Mucosa of rectum (tissue), 2 donors: ENCODE measurements around the gene NUP62.
"Not testable (repeated sequence)": the region's sequence is repeated elsewhere in the genome, so short reads cannot be mapped to it uniquely, and the experiment has no call there.

ENCODE experiments used
- H3K27ac ChIP-seq, 2 donors: one replicate each; pipeline ENCODE4 v1.7.0; 2013; ENCODE audit warnings: inconsistent platforms in 2 of 2, low read depth in 2 of 2, low read length in 2 of 2
- H3K27me3 ChIP-seq, 2 donors: one replicate each; pipeline ENCODE4 v1.7.0; 2013; ENCODE audit warnings: low read length in 2 of 2; ENCODE audit not compliant: control insufficient read depth in 2 of 2, insufficient read depth in 2 of 2
- H3K36me3 ChIP-seq, 2 donors: one replicate each; pipeline ENCODE4 v1.7.0; 2013; ENCODE audit warnings: low read length in 2 of 2; ENCODE audit not compliant: control insufficient read depth in 2 of 2, insufficient read depth in 2 of 2
- H3K4me1 ChIP-seq, 2 donors: one replicate each; pipeline ENCODE4 v1.7.0; 2013; ENCODE audit warnings: low read length in 2 of 2, mild to moderate bottlenecking in 1 of 2; ENCODE audit not compliant: control insufficient read depth in 2 of 2, insufficient read depth in 2 of 2
- H3K4me3 ChIP-seq, 2 donors: one replicate each; pipeline ENCODE4 v1.7.0; 2013; ENCODE audit warnings: low read length in 2 of 2
- H3K9ac ChIP-seq, 2 donors: one replicate each; pipeline ENCODE4 v1.7.0; 2013; ENCODE audit warnings: low read length in 2 of 2, low read depth in 1 of 2, mild to moderate bottlenecking in 1 of 2
- H3K9me3 ChIP-seq, 2 donors: one replicate each; pipeline ENCODE4 v1.7.0; 2013; ENCODE audit warnings: low read length in 2 of 2; ENCODE audit not compliant: control insufficient read depth in 2 of 2
- donor health status: healthy.
- donor health status: Normal muscosa, but diverticular disease.

The NUP62 gene

GRCh38 chr19:49968279-49968922, 39.1 kb upstream of the NUP62 start:
- Histone ChIP-seq H3K4me1 (no peaks in the 10 kb centered on the region), H3K27ac (no peak overlapping the region), H3K9me3 (no peaks in the 10 kb centered on the region), H3K36me3 (no peaks in the 10 kb centered on the region), H3K4me3 (no peak overlapping the region), H3K9ac (no peak overlapping the region), H3K27me3 (peaks cover 0 to 4% of the 10 kb centered on the region in 2 donors)

- not testable (repeated sequence) for H3K27ac ChIP-seq, H3K4me1 ChIP-seq, H3K9me3 ChIP-seq, H3K4me3 ChIP-seq, H3K27me3 ChIP-seq, H3K9ac ChIP-seq, H3K36me3 ChIP-seq
Observed at GRCh38 chr19:49960980-49961379, 31.7 kb upstream of the NUP62 start, which contains the start of gene SIGLEC11. Gene SIGLEC11, minus strand, starts transcription at chr19:49961172. Its CDS starts 91 bp downstream, at chr19:49961081.

GRCh38 chr19:49959892-49960291, 30.6 kb upstream of the NUP62 start:
- not testable (repeated sequence) for H3K4me1 ChIP-seq, H3K4me3 ChIP-seq, H3K27ac ChIP-seq, H3K27me3 ChIP-seq, H3K9me3 ChIP-seq, H3K9ac ChIP-seq, H3K36me3 ChIP-seq

- H3K4me1 ChIP-seq, H3K9ac ChIP-seq, H3K36me3 ChIP-seq, H3K9me3 ChIP-seq, H3K4me3 ChIP-seq, H3K27me3 ChIP-seq, H3K27ac ChIP-seq: not testable (repeated sequence)
Observed at GRCh38 chr19:49958596-49958995, 29.3 kb upstream of the NUP62 start.

- H3K9me3 ChIP-seq, H3K9ac ChIP-seq, H3K27me3 ChIP-seq, H3K36me3 ChIP-seq, H3K4me1 ChIP-seq, H3K27ac ChIP-seq, H3K4me3 ChIP-seq: not testable (repeated sequence)
Observed at GRCh38 chr19:49958144-49958543, 28.8 kb upstream of the NUP62 start.

GRCh38 chr19:49957262-49957915, 28.1 kb upstream of the NUP62 start:
- Histone ChIP-seq H3K9ac (no peak overlapping the region), H3K36me3 (no peaks in the 10 kb centered on the region), H3K4me1 (peaks cover 5 to 9% of the 10 kb centered on the region in 2 donors), H3K27ac (no peak overlapping the region), H3K9me3 (no peaks in the 10 kb centered on the region), H3K27me3 (no peaks in the 10 kb centered on the region), H3K4me3 (no peak overlapping the region)

GRCh38 chr19:49956115-49956495, 26.8 kb upstream of the NUP62 start:
- Histone ChIP-seq H3K4me1 (peaks cover 9 to 14% of the 10 kb centered on the region in 2 donors), H3K9ac (no peak overlapping the region), H3K36me3 (no peaks in the 10 kb centered on the region), H3K4me3 (peak overlapping the region in 1 of 2 donors; percentile 20), H3K27ac (no peak overlapping the region), H3K9me3 (no peaks in the 10 kb centered on the region), H3K27me3 (no peaks in the 10 kb centered on the region)

GRCh38 chr19:49954933-49955332, 25.6 kb upstream of the NUP62 start:
- H3K4me3 ChIP-seq: no peak overlapping the region
- no peak overlapping the region for H3K27ac ChIP-seq

GRCh38 chr19:49954092-49954829, 25.0 kb upstream of the NUP62 start:
- Histone ChIP-seq H3K4me1 (peaks cover 9 to 14% of the 10 kb centered on the region in 2 donors), H3K27ac (no peak overlapping the region), H3K27me3 (no peaks in the 10 kb centered on the region), H3K9me3 (no peaks in the 10 kb centered on the region), H3K9ac (no peak overlapping the region), H3K4me3 (no peak overlapping the region), H3K36me3 (no peaks in the 10 kb centered on the region)

More at GRCh38 chr19:49954933-49955332, 25.6 kb upstream of the NUP62 start:
- Histone ChIP-seq H3K9me3 (no peaks in the 10 kb centered on the region), H3K9ac (no peak overlapping the region), H3K27me3 (no peaks in the 10 kb centered on the region), H3K36me3 (no peaks in the 10 kb centered on the region), H3K4me1 (peaks cover 9 to 14% of the 10 kb centered on the region in 2 donors)

GRCh38 chr19:49953416-49953815, 24.1 kb upstream of the NUP62 start:
- no peak overlapping the region for H3K9ac ChIP-seq
- H3K4me1 ChIP-seq: peaks cover 9 to 14% of the 10 kb centered on the region in 2 donors
- no peaks in the 10 kb centered on the region for H3K27me3 ChIP-seq
- H3K9me3 ChIP-seq: no peaks in the 10 kb centered on the region
- no peak overlapping the region for H3K27ac ChIP-seq
- H3K4me3 ChIP-seq: no peak overlapping the region
- no peaks in the 10 kb centered on the region for H3K36me3 ChIP-seq
